22Rv1 (cell line): ENCODE measurements around the gene MDFIC2.

ENCODE experiments used
- CTCF ChIP-seq: fragments of 450-650 bp; IDR thresholded peaks from 2 replicates; pipeline ENCODE4 v1.5.1; 2017; ENCODE audit warnings: mild to moderate bottlenecking
- ZFX ChIP-seq: fragments of 450-650 bp; IDR thresholded peaks from 2 replicates; pipeline ENCODE4 v1.6.1; 2017; ENCODE audit warnings: antibody characterized with exemption, borderline replicate concordance

DNA sequence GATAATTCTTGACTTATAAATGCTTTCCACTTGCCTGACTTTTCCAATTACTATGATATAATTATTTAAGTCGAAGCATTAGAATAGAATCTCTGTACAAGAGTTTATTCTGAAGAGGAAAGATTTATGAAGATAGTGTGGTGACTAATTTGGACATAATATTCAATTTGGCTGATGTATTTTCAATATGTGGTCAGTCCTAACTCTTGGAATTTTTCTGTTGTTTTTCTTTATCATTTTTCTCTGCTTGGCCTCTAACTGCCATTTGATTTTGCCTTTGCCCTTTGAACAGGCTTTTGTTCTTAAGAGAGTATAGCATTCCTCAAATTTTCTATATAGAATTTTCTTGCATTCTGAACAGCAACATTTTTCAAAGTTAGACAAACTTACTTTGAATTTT, 2.6 kb upstream of the MDFIC2 start:
- TF ChIP-seq CTCF = no peak
- TF ChIP-seq ZFX = no peak
